HepG2 (cell line): Measurements from ENCODE around the gene DLG2. TPM values are rescaled to one million over a fixed set of nuclear protein-coding genes. Genes with fewer than 3 reads are reported as not detected.

ENCODE experiments used
- ATAC-seq: fragments of 200-7000 bp; cut with Tn5 transposase; 3 replicates; pipeline ENCODE4 v1.9.1; 2020; ENCODE audit warnings: mild to moderate bottlenecking, moderate library complexity
- BruUV-seq: library from RNA; stranded (reverse); fragments of 400-500 nt; replicated peaks from 2 replicates; lab custom pipeline; 2021; lab: Mats Ljungman, UMichigan
- CTCF ChIA-PET: fragments of 300-600 bp; formaldehyde crosslinking; extraction: SDS; loops from one replicate; lab custom pipeline; 2021; ENCODE audit warnings: low total read pairs, inconsistent platforms, low intra/inter-chr PET ratio; lab: Yijun Ruan, JAX
- POLR2A ChIA-PET: fragments of 350-600 bp; sonication (Branson Sonifier 250); formaldehyde crosslinking; loops from one replicate; lab custom pipeline; 2020; ENCODE audit warnings: antibody characterized with exemption, inconsistent platforms; lab: Yijun Ruan, JAX
- DNase-seq: peaks from one replicate; pipeline ENCODE4 v3.0.0-alpha.2; 2015; ENCODE audit warnings: low spot score
- FAIRE-seq: peaks from 3 replicates; lab custom pipeline; 2011; peaks lifted over from hg19 to GRCh38; lab: Jason Lieb, UNC
- H2AFZ ChIP-seq: one replicate; pipeline ENCODE4 v1.6.1; 2011; ENCODE audit warnings: low read length, inconsistent platforms
- H3K27ac ChIP-seq: fragments of 300-600 bp; 3 replicates; pipeline ENCODE4 v1.8.0; 2011; ENCODE audit warnings: mixed run types, mild to moderate bottlenecking, mixed read lengths, low read length, inconsistent platforms; ENCODE audit not compliant: insufficient read depth; ENCODE audit errors: extremely low read length
- H3K27me3 ChIP-seq, 2 experiments: fragments of 200-600 bp in 1 of 2; 2 replicates in 1 of 2; 3 replicates in 1 of 2; pipeline versions ENCODE4 v1.6.0 to v1.8.0; 2011; ENCODE audit warnings: low read length in 2 of 2, mild to moderate bottlenecking in 2 of 2, moderate library complexity in 2 of 2, inconsistent platforms in 1 of 2; ENCODE audit not compliant: insufficient read depth in 2 of 2, control insufficient read depth in 1 of 2
- H3K36me3 ChIP-seq, 2 experiments: fragments of 200-600 bp in 1 of 2; replicated peaks in 1 of 2; 2 replicates in 1 of 2; 3 replicates in 1 of 2; pipeline versions ENCODE4 v1.5.1 to v1.8.0; 2011; ENCODE audit warnings: low read length in 2 of 2, inconsistent platforms in 1 of 2; ENCODE audit not compliant: insufficient read depth in 2 of 2, control insufficient read depth in 1 of 2
- H3K4me1 ChIP-seq: 2 replicates; pipeline ENCODE4 v1.5.1; 2012; ENCODE audit warnings: low read length, inconsistent platforms; ENCODE audit not compliant: insufficient read depth
- H3K4me2 ChIP-seq: 2 replicates; pipeline ENCODE4 v1.6.0; 2011; ENCODE audit warnings: low read depth, low read length, inconsistent platforms
- H3K4me3 ChIP-seq, 3 experiments: fragments of 200-600 bp in 1 of 3; sonication (generic), shearing (Covaris generic) in 1 of 3; replicated peaks in 1 of 3; 2 replicates each; pipeline ENCODE4 v1.5.1; 2011 to 2016; ENCODE audit warnings: low read length in 3 of 3, inconsistent platforms in 2 of 3, low read depth in 2 of 3, mild to moderate bottlenecking in 2 of 3, control low read depth in 1 of 3, mixed read lengths in 1 of 3; ENCODE audit not compliant: insufficient read depth in 1 of 3
- H3K79me2 ChIP-seq: one replicate; pipeline ENCODE4 v1.6.1; 2011; ENCODE audit warnings: low read length, inconsistent platforms; ENCODE audit not compliant: insufficient read depth
- H3K9ac ChIP-seq: 2 replicates; pipeline ENCODE4 v1.6.0; 2011; ENCODE audit warnings: mild to moderate bottlenecking, low read depth, low read length, inconsistent platforms; ENCODE audit not compliant: insufficient read depth
- H3K9me3 ChIP-seq: 2 replicates; pipeline ENCODE4 v1.5.1; 2012; ENCODE audit warnings: mild to moderate bottlenecking, low read length
- H4K20me1 ChIP-seq: 2 replicates; pipeline ENCODE4 v1.6.0; 2011; ENCODE audit warnings: inconsistent platforms, mild to moderate bottlenecking, low read length, moderate library complexity; ENCODE audit not compliant: insufficient read depth
- BRCA1 ChIP-seq: sonication (generic); formaldehyde crosslinking; IDR thresholded peaks from 2 replicates; pipeline ENCODE4 v1.4.0; 2020; ENCODE audit warnings: missing genetic modification reagents
- CHD4 ChIP-seq: fragments of 200-600 bp; sonication (generic); IDR thresholded peaks from 2 replicates; pipeline ENCODE4 v1.7.0; 2017; ENCODE audit warnings: mild to moderate bottlenecking, low read length, borderline replicate concordance
- HMG20A ChIP-seq: IDR thresholded peaks from 2 replicates; pipeline ENCODE4 v1.6.1; 2016; ENCODE audit warnings: borderline replicate concordance
- HOXA3 ChIP-seq: sonication (generic); formaldehyde crosslinking; IDR thresholded peaks from 2 replicates; pipeline ENCODE4 v1.5.0; 2020; ENCODE audit warnings: missing genetic modification reagents
- MED1 ChIP-seq: sonication (generic); formaldehyde crosslinking; IDR thresholded peaks from 2 replicates; pipeline ENCODE4 v1.4.0; 2020; ENCODE audit warnings: missing genetic modification reagents
- NFYC ChIP-seq: IDR thresholded peaks from 2 replicates; pipeline ENCODE4 v1.6.1; 2016; ENCODE audit warnings: missing genetic modification reagents, missing compliant biosample characterization
- SCMH1 ChIP-seq: sonication (generic); formaldehyde crosslinking; IDR thresholded peaks from 2 replicates; pipeline ENCODE4 v1.9.0; 2021; ENCODE audit warnings: missing genetic modification reagents, mild to moderate bottlenecking, borderline replicate concordance
- SNRNP70 ChIP-seq: fragments of 200-400 bp; formaldehyde crosslinking; IDR thresholded peaks from 2 replicates; pipeline ENCODE4 v1.6.1; 2017; ENCODE audit warnings: mild to moderate bottlenecking, low read depth, low read length, moderate library complexity
- SOX6 ChIP-seq, 2 experiments: fragments of 450-650 bp in 1 of 2; sonication (generic) in 1 of 2; formaldehyde crosslinking in 1 of 2; IDR thresholded peaks; 2 replicates each; pipeline versions ENCODE4 v1.4.0 to v1.6.1; 2017 to 2020; ENCODE audit warnings: antibody characterized with exemption in 1 of 2, mild to moderate bottlenecking in 1 of 2, missing genetic modification reagents in 1 of 2
- STAG1 ChIP-seq: sonication (generic); formaldehyde crosslinking; IDR thresholded peaks from 2 replicates; pipeline ENCODE4 v1.4.0; 2020; ENCODE audit warnings: missing genetic modification reagents
- STAT5B ChIP-seq: sonication (generic); formaldehyde crosslinking; IDR thresholded peaks from 2 replicates; pipeline ENCODE4 v1.4.0; 2020; ENCODE audit warnings: missing genetic modification reagents
- U2AF2 ChIP-seq: fragments of 200-400 bp; formaldehyde crosslinking; IDR thresholded peaks from 2 replicates; pipeline ENCODE4 v1.6.1; 2017; ENCODE audit warnings: low read depth, mild to moderate bottlenecking, low read length
- ZEB1 ChIP-seq: IDR thresholded peaks from 2 replicates; pipeline ENCODE4 v1.6.1; 2012; ENCODE audit warnings: mild to moderate bottlenecking, low read depth, inconsistent platforms; ENCODE audit not compliant: insufficient replicate concordance
- ZNF350 ChIP-seq: sonication (generic); formaldehyde crosslinking; IDR thresholded peaks from 2 replicates; pipeline ENCODE4 v1.4.0; 2020; ENCODE audit warnings: mild to moderate bottlenecking, low read depth, missing genetic modification reagents, borderline replicate concordance
- ZNF558 ChIP-seq: sonication (generic); formaldehyde crosslinking; IDR thresholded peaks from 2 replicates; pipeline ENCODE4 v1.9.0; 2022; ENCODE audit warnings: mild to moderate bottlenecking, missing genetic modification reagents, borderline replicate concordance
- WGBS: methylation state at CpG from one replicate; pipeline ENCODE4 v1.1.6; 2017; ENCODE audit warnings: low lambda C conversion rate; 5-methylcytosine and 5-hydroxymethylcytosine counted together
- in situ Hi-C: cut with HindIII; loops from 2 replicates; pipeline ENCODE4 v1.10.0; 2017; ENCODE audit warnings: low pct_unique_long_range_greater_than_20kb; ENCODE audit not compliant: extremely low pct_ligation_motif_present
- intact Hi-C: fragments of 100-400 bp; cut with micrococcal nuclease; formaldehyde crosslinking; loops from one replicate; pipeline ENCODE4 v1.10.0; 2022; ENCODE audit not compliant: unreplicated experiment
- polyA plus RNA-seq, 8 experiments: library from polyadenylated mRNA; depleted of rRNA in 3 of 8; stranded (reverse) in 7 of 8; unstranded in 1 of 8; fragments of >200 nt; fragmentation: Illumina TruSeq in 4 of 8; extraction: Trizol in 4 of 8; gene quantifications; 2 replicates each; pipeline versions ENCODE4 v1.2.1 to v1.2.3, GENCODE V29; 2011 to 2016; ENCODE audit warnings: low read depth in 4 of 8, missing spikeins in 1 of 8, mixed read lengths in 1 of 8; ENCODE audit not compliant: insufficient read depth in 1 of 8
- total RNA-seq, 5 experiments: library from RNA; depleted of rRNA; stranded (reverse); fragments of >200 nt; fragmentation: Illumina TruSeq; extraction: Trizol; gene quantifications; 2 replicates each; pipeline ENCODE4 v1.2.3, GENCODE V29; 2016; ENCODE audit warnings: low read depth in 1 of 5
- TF ChIP-seq, protein P1 (sequence below): sonication (generic); IDR thresholded peaks from 2 replicates; pipeline ENCODE4 v1.6.1; 2016; ENCODE audit warnings: low read depth, borderline replicate concordance
- TF ChIP-seq, protein P2 (sequence below): sonication (generic); formaldehyde crosslinking; IDR thresholded peaks from 2 replicates; pipeline ENCODE4 v1.8.1; 2023; ENCODE audit warnings: mild to moderate bottlenecking, moderate library complexity, missing genetic modification reagents

Gene DLG2
- total and polyA plus RNA-seq, 2 of the 13 experiments (the other 11 are each of a cell fraction or from before 2014, with no cell fraction given), result 0.46 to 1.0 TPM

DNA sequence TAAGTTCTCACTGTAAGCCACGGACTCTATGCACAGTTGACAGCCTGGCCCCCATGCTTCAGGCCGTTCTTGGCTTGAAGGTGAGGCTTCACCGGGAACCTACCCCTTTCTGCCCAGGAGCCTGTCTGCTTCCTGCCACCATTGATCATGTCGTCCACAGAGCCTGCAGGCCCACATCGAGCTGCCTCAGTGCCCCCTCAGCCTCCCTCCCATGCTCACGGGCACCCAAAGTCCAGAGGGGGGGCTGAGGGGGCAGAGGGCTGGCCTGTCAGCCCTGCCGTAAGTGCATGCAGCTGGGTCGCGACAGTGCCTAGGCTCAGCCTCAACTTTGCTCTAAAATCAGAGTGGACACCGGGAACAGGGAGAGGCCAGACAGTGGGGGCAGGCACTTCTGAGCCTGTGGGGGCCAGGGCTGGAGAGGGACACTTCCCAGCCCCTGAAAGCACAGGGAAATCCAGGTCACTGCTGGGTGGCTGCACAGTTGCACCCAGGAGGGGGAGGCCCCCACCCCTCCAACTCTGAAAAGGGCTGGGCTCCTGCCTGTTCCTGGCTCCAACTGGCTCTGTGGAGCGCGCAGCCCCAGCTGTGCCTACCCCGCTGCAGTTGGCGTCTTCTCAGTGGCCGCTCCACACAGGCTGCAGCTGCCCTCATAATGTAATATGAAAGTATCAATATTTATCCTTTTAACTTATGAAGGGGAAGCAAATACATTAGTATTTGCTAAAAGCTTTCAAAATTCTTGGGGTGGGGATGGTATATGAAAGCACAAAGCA, 598.6 kb downstream of the DLG2 start:
- Histone ChIP-seq H3K4me2 (no peak overlapping the region), H4K20me1 (no peaks in the 10 kb centered on the region), H2AFZ (no peak overlapping the region), H3K27me3 (no peaks in the 10 kb centered on the region), H3K4me3 (no peak overlapping the region), H3K9me3 (no peaks in the 10 kb centered on the region), H3K79me2 (no peaks in the 10 kb centered on the region), H3K36me3 (no peaks in the 10 kb centered on the region), H3K4me1 (no peaks in the 10 kb centered on the region), H3K9ac (no peak overlapping the region), H3K27ac (no peak overlapping the region)
- ChIA-PET CTCF (no interaction called here), POLR2A (no interaction called here)
- in situ Hi-C loops, result no loop called here
- BruUV-seq, result no TSS peak
- intact Hi-C loops, result no loop called here
- TF ChIP-seq, protein P1, sequence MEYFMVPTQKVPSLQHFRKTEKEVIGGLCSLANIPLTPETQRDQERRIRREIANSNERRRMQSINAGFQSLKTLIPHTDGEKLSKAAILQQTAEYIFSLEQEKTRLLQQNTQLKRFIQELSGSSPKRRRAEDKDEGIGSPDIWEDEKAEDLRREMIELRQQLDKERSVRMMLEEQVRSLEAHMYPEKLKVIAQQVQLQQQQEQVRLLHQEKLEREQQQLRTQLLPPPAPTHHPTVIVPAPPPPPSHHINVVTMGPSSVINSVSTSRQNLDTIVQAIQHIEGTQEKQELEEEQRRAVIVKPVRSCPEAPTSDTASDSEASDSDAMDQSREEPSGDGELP, result no peak
- TF ChIP-seq SNRNP70 (no peak), CHD4 (no peak), STAG1 (CRISPR knock-in tag) (no peak), MED1 (no peak), ZEB1 (no peak), NFYC (CRISPR knock-in tag) (no peak), SOX6 (IDR thresholded peaks at IDR 0.05) (no peak), SOX6 (CRISPR knock-in tag; IDR thresholded peaks at IDR 0.05) (no peak), U2AF2 (no peak), BRCA1 (no peak), STAT5B (CRISPR knock-in tag) (no peak), HOXA3 (CRISPR knock-in tag) (no peak), ZNF350 (CRISPR knock-in tag) (no peak), ZNF558 (no peak), HMG20A (CRISPR knock-in tag) (no peak), SCMH1 (CRISPR knock-in tag) (no peak)
- TF ChIP-seq, protein P2, sequence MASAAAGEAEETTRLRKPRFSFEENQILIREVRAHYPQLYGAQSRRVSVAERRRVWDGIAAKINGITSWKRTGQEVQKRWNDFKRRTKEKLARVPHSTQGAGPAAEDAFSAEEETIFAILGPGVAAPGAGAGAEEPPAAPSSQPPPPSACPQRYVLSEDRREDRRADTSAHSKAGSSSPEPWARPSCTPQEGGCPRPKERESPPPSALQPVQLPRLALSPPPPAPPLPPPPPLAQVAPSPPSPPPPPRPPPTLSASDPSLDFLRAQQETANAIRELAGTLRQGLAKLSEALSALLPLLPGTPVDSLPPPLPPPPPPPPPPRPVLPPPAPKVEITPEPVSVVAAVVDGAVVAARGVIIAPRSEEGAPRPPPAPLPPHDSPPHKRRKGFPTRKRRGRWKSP (CRISPR knock-in tag), result no peak
- no peak for DNase-seq
- FAIRE-seq, result no peak
- peak; percentile 49 for ATAC-seq
- WGBS, result 17% methylated on average over 8 of the region's 15 CpGs
